HUES64 (cell line): ENCODE measurements around the gene GCNT1.

Experiments used
- H3K27ac ChIP-seq: 2 replicates; pipeline ENCODE4 v1.7.0; 2013; ENCODE audit warnings: low read depth, low read length, inconsistent platforms
- H3K27me3 ChIP-seq: 2 replicates; pipeline ENCODE4 v1.6.1; 2013; ENCODE audit warnings: mild to moderate bottlenecking, low read length; ENCODE audit not compliant: insufficient read depth
- H3K36me3 ChIP-seq: 2 replicates; pipeline ENCODE4 v1.6.1; 2013; ENCODE audit warnings: mild to moderate bottlenecking, low read length; ENCODE audit not compliant: insufficient read depth
- H3K4me1 ChIP-seq: 2 replicates; pipeline ENCODE4 v1.6.1; 2013; ENCODE audit warnings: mild to moderate bottlenecking, low read length, moderate library complexity; ENCODE audit not compliant: insufficient read depth
- H3K4me3 ChIP-seq: 2 replicates; pipeline ENCODE4 v1.5.1; 2013; ENCODE audit warnings: mild to moderate bottlenecking, low read length, moderate library complexity
- H3K9ac ChIP-seq: 2 replicates; pipeline ENCODE4 v1.6.1; 2013; ENCODE audit warnings: mild to moderate bottlenecking, low read depth, low read length
- H3K9me3 ChIP-seq: 2 replicates; pipeline ENCODE4 v1.6.1; 2013; ENCODE audit warnings: low read depth, low read length; ENCODE audit not compliant: insufficient read depth
- WGBS: fragments of 150-250, 120-280 bp; methylation state at CpG from one replicate; pipeline ENCODE4 v1.1.7; 2013; ENCODE audit warnings: missing lambda C conversion rate; 5-methylcytosine and 5-hydroxymethylcytosine counted together

The GCNT1 gene

DNA sequence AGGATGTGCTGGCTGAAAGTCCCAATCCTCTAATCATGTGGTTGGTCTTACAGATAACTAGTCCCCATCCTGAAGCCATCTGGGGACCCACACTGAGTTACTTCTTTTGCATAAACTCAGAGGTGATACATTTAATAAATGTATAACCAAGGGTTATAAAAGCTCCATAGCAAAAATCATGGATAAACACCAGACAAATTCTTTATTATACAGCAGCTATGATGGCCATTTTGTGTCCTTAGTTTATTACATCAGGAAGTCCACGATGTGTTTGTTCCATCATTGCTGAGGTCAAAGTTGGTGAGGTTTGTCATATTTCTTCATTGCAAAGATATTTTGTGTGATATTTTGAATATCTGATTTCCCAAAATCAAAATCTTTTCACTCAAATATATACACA, 80.2 kb downstream of the GCNT1 start:
- Histone ChIP-seq H3K9ac (no peak overlapping the region), H3K27ac (no peak overlapping the region), H3K36me3 (no peaks in the 10 kb centered on the region), H3K4me1 (no peaks in the 10 kb centered on the region), H3K4me3 (no peak overlapping the region), H3K9me3 (peaks cover 2% of the 10 kb centered on the region; the same call in 1 of the 2 replicates), H3K27me3 (no peaks in the 10 kb centered on the region)
- WGBS = 90% methylated on average over 1 of the region's 1 CpG

DNA sequence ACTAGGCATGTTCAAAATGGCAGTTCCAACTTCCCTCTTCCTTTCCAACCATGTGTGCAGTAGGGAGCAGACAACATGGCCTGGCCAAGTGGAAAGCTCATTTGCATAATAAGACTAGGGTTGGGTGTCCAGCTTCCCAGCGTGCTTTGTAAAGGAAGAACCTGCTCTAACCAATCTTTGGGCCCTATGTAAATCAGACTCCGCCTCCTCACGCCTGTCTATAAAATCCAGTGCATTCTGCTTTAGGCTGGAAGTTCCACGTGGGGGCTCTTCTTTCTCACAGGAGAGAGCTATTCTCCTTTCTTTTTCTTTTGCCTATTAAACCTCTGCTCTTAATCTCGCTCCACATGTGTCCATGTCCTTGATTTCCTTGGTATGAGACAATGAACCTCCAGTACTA, 83.4 kb downstream of the GCNT1 start:
- H3K27ac ChIP-seq = no peak overlapping the region
- no peak overlapping the region for H3K9ac ChIP-seq
- 82% methylated on average over 5 of the region's 5 CpGs for WGBS
- H3K36me3 ChIP-seq = no peaks in the 10 kb centered on the region
- no peaks in the 10 kb centered on the region; the same call in 1 of the 2 replicates for H3K4me1 ChIP-seq
- H3K27me3 ChIP-seq = no peaks in the 10 kb centered on the region
- H3K9me3 ChIP-seq = peaks cover 2% of the 10 kb centered on the region; the same call in 1 of the 2 replicates
- no peak overlapping the region for H3K4me3 ChIP-seq

DNA sequence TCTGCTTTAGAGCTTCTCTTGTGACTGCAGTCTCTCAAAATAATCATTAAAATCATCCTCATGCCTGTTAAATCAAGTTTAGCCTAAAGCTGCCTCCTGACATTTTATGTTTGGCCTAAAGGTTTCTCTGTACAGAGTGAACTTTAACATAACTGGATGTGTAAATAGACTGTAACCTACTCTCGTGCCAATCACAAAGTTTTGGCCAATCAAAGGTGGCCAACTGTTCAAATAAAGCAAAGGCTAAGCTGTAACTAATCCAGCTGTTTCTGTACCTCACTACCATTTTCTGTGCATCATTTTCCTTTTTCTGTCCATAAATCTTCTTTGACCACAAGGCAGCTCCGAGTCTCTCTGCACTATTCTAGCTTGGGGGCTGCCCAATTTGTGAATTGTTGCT, 86.2 kb downstream of the GCNT1 start:
- H3K27ac ChIP-seq = no peak overlapping the region
- no peaks in the 10 kb centered on the region for H3K27me3 ChIP-seq
- H3K4me1 ChIP-seq = no peaks in the 10 kb centered on the region; the same call in 1 of the 2 replicates
- 86% methylated on average over 2 of the region's 2 CpGs for WGBS
- H3K9ac ChIP-seq = no peak overlapping the region
- H3K36me3 ChIP-seq = no peaks in the 10 kb centered on the region
- no peak overlapping the region for H3K4me3 ChIP-seq
- peaks cover 2% of the 10 kb centered on the region; the same call in 1 of the 2 replicates for H3K9me3 ChIP-seq

GRCh38 chr9:76552181-76552580, 93.2 kb downstream of the GCNT1 start:
- Histone ChIP-seq H3K36me3 (no peaks in the 10 kb centered on the region), H3K9ac (no peak overlapping the region), H3K27ac (no peak overlapping the region), H3K9me3 (no peaks in the 10 kb centered on the region), H3K27me3 (no peaks in the 10 kb centered on the region), H3K4me3 (no peak overlapping the region), H3K4me1 (peaks cover 15% of the 10 kb centered on the region)
- no CpG with 5 or more reads among the region's 1 CpG for WGBS

GRCh38 chr9:76552751-76553455, 93.9 kb downstream of the GCNT1 start:
- 83% methylated on average over 10 of the region's 11 CpGs for WGBS
- Histone ChIP-seq H3K4me3 (no peak overlapping the region), H3K27me3 (no peaks in the 10 kb centered on the region), H3K9me3 (no peaks in the 10 kb centered on the region), H3K9ac (no peak overlapping the region), H3K27ac (no peak overlapping the region), H3K4me1 (peaks cover 15% of the 10 kb centered on the region), H3K36me3 (no peaks in the 10 kb centered on the region)

- H3K9ac ChIP-seq = no peak overlapping the region
- H3K27ac ChIP-seq = no peak overlapping the region
These were observed 94.7 kb downstream of the GCNT1 start for GRCh38 chr9:76553680-76554079.

More at GRCh38 chr9:76553680-76554079, 94.7 kb downstream of the GCNT1 start:
- H3K4me1 ChIP-seq = peaks cover 15% of the 10 kb centered on the region
- 83% methylated on average over 4 of the region's 5 CpGs for WGBS
- H3K4me3 ChIP-seq = no peak overlapping the region
- H3K36me3 ChIP-seq = no peaks in the 10 kb centered on the region
- H3K9me3 ChIP-seq = no peaks in the 10 kb centered on the region
- no peaks in the 10 kb centered on the region for H3K27me3 ChIP-seq
